Keratinocyte (primary cell): ENCODE data around the gene LRIG2. TPM values are rescaled to one million over a fixed set of nuclear protein-coding genes. Genes with fewer than 3 reads are reported as not detected.
"Not testable (repeated sequence)": the region's sequence is repeated elsewhere in the genome, so short reads cannot be mapped to it uniquely, and the experiment has no call there.

Experiments
- DNase-seq: peaks from one replicate; pipeline ENCODE4 v3.0.0-alpha.2; 2011; ENCODE audit warnings: low read depth, missing footprints, low spot score
- FAIRE-seq: peaks from 2 replicates; lab custom pipeline; 2011; peaks lifted over from hg19 to GRCh38; lab: Jason Lieb, UNC
- H2AFZ ChIP-seq: 2 replicates; pipeline ENCODE4 v1.6.0; 2012; ENCODE audit warnings: low read length, control low read depth, inconsistent platforms; ENCODE audit not compliant: control insufficient read depth
- H3K27ac ChIP-seq: 2 replicates; pipeline ENCODE4 v1.5.1; 2011; ENCODE audit warnings: low read length; ENCODE audit not compliant: control insufficient read depth, insufficient read depth
- H3K27me3 ChIP-seq: 3 replicates; pipeline ENCODE4 v1.6.0; 2011; ENCODE audit warnings: low read length; ENCODE audit not compliant: control insufficient read depth, insufficient read depth; ENCODE audit errors: extremely low read depth
- H3K36me3 ChIP-seq, 2 experiments: 2 replicates in 1 of 2; 3 replicates in 1 of 2; pipeline ENCODE4 v1.5.1; 2011; ENCODE audit warnings: low read length in 2 of 2, mild to moderate bottlenecking in 1 of 2; ENCODE audit not compliant: control insufficient read depth in 2 of 2, insufficient read depth in 2 of 2; ENCODE audit errors: extremely low read depth in 1 of 2
- H3K4me1 ChIP-seq: 3 replicates; pipeline ENCODE4 v1.5.1; 2011; ENCODE audit warnings: low read length; ENCODE audit not compliant: control insufficient read depth, insufficient read depth; ENCODE audit errors: extremely low read depth
- H3K4me2 ChIP-seq: 3 replicates; pipeline ENCODE4 v1.6.0; 2011; ENCODE audit warnings: low read depth, low read length; ENCODE audit not compliant: control insufficient read depth, insufficient read depth; ENCODE audit errors: extremely low read depth
- H3K4me3 ChIP-seq, 3 experiments: fragments of 200-600 bp in 1 of 3; sonication (generic) in 1 of 3; 2 replicates in 2 of 3; 3 replicates in 1 of 3; pipeline ENCODE4 v1.5.1; 2011 to 2016; ENCODE audit warnings: low read length in 3 of 3, mild to moderate bottlenecking in 3 of 3, control low read depth in 2 of 3, inconsistent platforms in 1 of 3, low read depth in 1 of 3, mixed read lengths in 1 of 3, mixed run types in 1 of 3, moderate library complexity in 1 of 3; ENCODE audit not compliant: control insufficient read depth in 2 of 3, insufficient read depth in 2 of 3; ENCODE audit errors: extremely low read depth in 1 of 3
- H3K79me2 ChIP-seq: 2 replicates; pipeline ENCODE4 v1.6.0; 2012; ENCODE audit warnings: low read length; ENCODE audit not compliant: control insufficient read depth, insufficient read depth
- H3K9ac ChIP-seq: 3 replicates; pipeline ENCODE4 v1.6.0; 2011; ENCODE audit warnings: low read length; ENCODE audit not compliant: control insufficient read depth, insufficient read depth; ENCODE audit errors: extremely low read depth
- H3K9me1 ChIP-seq: 3 replicates; pipeline ENCODE4 v1.6.0; 2011; ENCODE audit warnings: low read length; ENCODE audit not compliant: control insufficient read depth, insufficient read depth; ENCODE audit errors: extremely low read depth
- H3K9me3 ChIP-seq: 2 replicates; pipeline ENCODE4 v1.5.1; 2012; ENCODE audit warnings: low read depth, low read length; ENCODE audit not compliant: control insufficient read depth
- H4K20me1 ChIP-seq: 3 replicates; pipeline ENCODE4 v1.6.0; 2011; ENCODE audit warnings: low read length; ENCODE audit not compliant: control insufficient read depth, insufficient read depth; ENCODE audit errors: extremely low read depth
- CTCF ChIP-seq, 3 experiments: IDR thresholded peaks in 1 of 3; conservative IDR thresholded peaks in 1 of 3; optimal IDR thresholded peaks in 1 of 3; 2 replicates in 2 of 3; 3 replicates in 1 of 3; pipeline versions ENCODE3 to v1.5.1; 2011; ENCODE audit warnings: low read length in 3 of 3, mild to moderate bottlenecking in 3 of 3, moderate library complexity in 2 of 3, control low read depth in 1 of 3, inconsistent platforms in 1 of 3; ENCODE audit not compliant: insufficient read depth in 2 of 3; ENCODE audit errors: extremely low read depth in 1 of 3
- EZH2 ChIP-seq: IDR thresholded peaks from one replicate; pipeline ENCODE4 v1.6.1; 2012; ENCODE audit warnings: inconsistent platforms, mild to moderate bottlenecking, low read length, moderate library complexity
- dilution Hi-C: fragments of 300-500 bp; cut with MboI; formaldehyde crosslinking; loops from one replicate; pipeline ENCODE4 v1.7.0; 2020; ENCODE audit warnings: low sequenced_read_pairs; ENCODE audit not compliant: extremely low pct_ligation_motif_present
- polyA minus RNA-seq, 3 experiments: library from RNA; depleted of rRNA, polyadenylated mRNA; stranded (reverse); fragments of >200 nt; gene quantifications; 1 replicate in 1 of 3; 2 replicates in 1 of 3; 3 replicates in 1 of 3; pipeline ENCODE4 v1.2.3, GENCODE V29; 2011
- polyA plus RNA-seq, 5 experiments: library from polyadenylated mRNA; depleted of rRNA in 3 of 5; stranded (reverse) in 3 of 5; stranded (forward) in 1 of 5; unstranded in 1 of 5; fragments of >200 nt; gene quantifications; 1 replicate in 1 of 5; 2 replicates in 3 of 5; 3 replicates in 1 of 5; pipeline versions ENCODE4 v1.2.1 to v1.2.3, GENCODE V29; 2011 to 2012; ENCODE audit warnings: missing spikeins in 2 of 5, low read depth in 1 of 5, low replicate concordance in 1 of 5

Gene LRIG2
- 8.1 to 12.5 TPM (median 11.5 TPM) in 3 replicates for polyA plus RNA-seq
- 8.9 TPM for polyA plus RNA-seq (2011; ENCODE audit: low read depth)
- 2.1 and 4.8 TPM in 2 replicates for polyA plus RNA-seq (2011; cell fraction: cytosol; rRNA removed)
- 27.3 and 28.6 TPM in 2 replicates for polyA plus RNA-seq (2011; cell fraction: nucleus; rRNA removed)
- polyA plus RNA-seq (2012; ENCODE audit: low replicate concordance) = 5.0 and 5.5 TPM in 2 replicates
- polyA minus RNA-seq = 16.4 to 31.6 TPM (median 30.4 TPM) in 3 replicates
- 4.2 TPM for polyA minus RNA-seq (2011; cell fraction: cytosol; rRNA and poly(A)+ RNA removed)
- 24.8 and 46.3 TPM in 2 replicates for polyA minus RNA-seq (2011; cell fraction: nucleus; rRNA and poly(A)+ RNA removed)

GRCh38 chr1:113072757-113073478, at the start of gene LRIG2:
Gene LRIG2 (plus strand): TSS chr1:113073198. CDS start chr1:113073407, 209 bp downstream.
- Histone ChIP-seq H3K9me1 (no peaks in the 10 kb centered on the region), H3K27ac (peak within 1 kb of the TSS; percentile 92), H3K36me3 (peaks cover 0 to 1% of the 10 kb centered on the region in 2 experiments), H3K9ac (peak within 1 kb of the TSS; percentile 95), H2AFZ (peak within 1 kb of the TSS; percentile 99), H3K4me3 (peak within 1 kb of the TSS; percentile 92 to 97 (median 95)), H3K79me2 (peaks cover 40% of the 10 kb centered on the region), H3K27me3 (no peaks in the 10 kb centered on the region), H4K20me1 (no peaks in the 10 kb centered on the region), H3K9me3 (no peaks in the 10 kb centered on the region), H3K4me1 (peaks cover 10% of the 10 kb centered on the region), H3K4me2 (peak within 1 kb of the TSS; percentile 95)
- dilution Hi-C loops = no loop called here
- TF ChIP-seq CTCF (optimal IDR thresholded peaks at IDR 0.05 in 1 of 3, IDR thresholded peaks at IDR 0.05 in 1 of 3, conservative IDR thresholded peaks at IDR 0.05 in 1 of 3; ENCODE audit: extremely low read depth in 1 of 3, insufficient read depth in 2 of 3, low read length in 3 of 3) (peak; percentile 75 to 83 (median 78)), EZH2 (no peak)
- DNase-seq = peak; percentile 96
- peak; percentile 64 for FAIRE-seq

- H3K79me2 ChIP-seq, dilution Hi-C loops, H3K36me3 ChIP-seq, FAIRE-seq, H4K20me1 ChIP-seq, H3K27ac ChIP-seq, DNase-seq, H3K27me3 ChIP-seq, H3K4me2 ChIP-seq, H3K9me1 ChIP-seq, H3K4me3 ChIP-seq, H2AFZ ChIP-seq, H3K9me3 ChIP-seq, H3K9ac ChIP-seq: not testable (repeated sequence)
- H3K4me1 ChIP-seq = peaks cover 15% of the 10 kb centered on the region
These were observed 49.7 kb upstream of the LRIG2 start for GRCh38 chr1:113023316-113023715.
